Measurements from ENCODE around the gene SLC12A7.

GRCh38 chr5:1007681-1008450, 104.0 kb downstream of the SLC12A7 start:
- no peak for TF ChIP-seq POLR2A (IDR thresholded peaks at IDR 0.05; ENCODE audit: low read length)
- TF ChIP-seq GATA1 (IDR thresholded peaks at IDR 0.05; ENCODE audit: low read depth, low read length), result no peak
